HG03571 (cell line): ENCODE measurements around the gene MPPED2.

Experiments used
- ATAC-seq: cut with Tn5 transposase; IDR thresholded peaks from one replicate; pipeline ENCODE4 v1.9.1; 2021; ENCODE audit not compliant: unreplicated experiment

The MPPED2 gene

DNA sequence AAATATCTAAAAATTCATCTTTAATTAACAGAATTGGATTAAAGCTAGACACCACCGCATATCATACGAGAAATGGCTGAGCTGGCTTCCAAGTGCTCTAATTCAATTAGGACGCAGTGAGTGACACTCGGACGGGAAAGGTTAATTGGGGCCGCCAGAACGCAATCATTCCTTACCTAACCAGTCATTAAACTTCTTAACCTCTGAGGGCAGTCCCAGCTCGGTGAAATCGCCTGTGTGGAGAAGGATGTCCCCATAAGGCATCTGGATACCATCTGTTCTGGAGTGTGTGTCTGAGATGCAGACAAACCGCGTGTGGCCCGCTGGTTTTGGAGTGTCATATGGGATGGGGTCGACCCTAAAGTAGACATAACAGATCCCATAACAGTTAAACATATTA lies 50.3 kb downstream of the MPPED2 start:
- no peak for ATAC-seq

DNA sequence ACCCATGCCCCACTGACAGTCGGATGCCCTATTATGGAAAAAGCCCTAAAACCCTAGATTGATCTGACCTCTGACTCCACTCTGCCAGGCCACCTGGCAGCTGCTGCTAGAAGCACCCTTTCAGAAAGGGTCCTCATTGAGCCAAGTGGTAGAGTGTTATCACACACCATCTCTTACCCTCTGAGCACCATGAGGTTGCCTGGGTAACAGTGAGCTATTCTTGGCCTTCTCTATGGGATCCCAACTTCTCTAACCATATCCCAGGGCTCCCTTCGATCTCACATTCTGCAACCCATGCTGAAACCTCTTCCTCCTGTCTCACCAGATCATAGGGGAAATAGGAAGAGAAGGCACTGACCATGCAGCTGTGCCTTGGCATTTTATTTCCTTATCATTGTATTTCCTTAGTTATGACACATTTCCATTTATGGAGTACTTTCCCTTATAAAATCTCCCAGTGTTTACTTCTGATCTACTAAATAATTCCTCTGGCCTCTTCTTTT lies 52.7 kb downstream of the MPPED2 start:
- ATAC-seq = no peak

- ATAC-seq = no peak
Observed at GRCh38 chr11:30527566-30527965, 58.6 kb downstream of the MPPED2 start.

- ATAC-seq = no peak
Observed at GRCh38 chr11:30526558-30526957, 59.6 kb downstream of the MPPED2 start.

- ATAC-seq = no peak
Observed at GRCh38 chr11:30522536-30523243, 63.5 kb downstream of the MPPED2 start.

- ATAC-seq = no peak
Observed at GRCh38 chr11:30521297-30522071, 64.7 kb downstream of the MPPED2 start.

GRCh38 chr11:30513087-30513486 lies 73.1 kb downstream of the MPPED2 start:
- no peak for ATAC-seq

DNA sequence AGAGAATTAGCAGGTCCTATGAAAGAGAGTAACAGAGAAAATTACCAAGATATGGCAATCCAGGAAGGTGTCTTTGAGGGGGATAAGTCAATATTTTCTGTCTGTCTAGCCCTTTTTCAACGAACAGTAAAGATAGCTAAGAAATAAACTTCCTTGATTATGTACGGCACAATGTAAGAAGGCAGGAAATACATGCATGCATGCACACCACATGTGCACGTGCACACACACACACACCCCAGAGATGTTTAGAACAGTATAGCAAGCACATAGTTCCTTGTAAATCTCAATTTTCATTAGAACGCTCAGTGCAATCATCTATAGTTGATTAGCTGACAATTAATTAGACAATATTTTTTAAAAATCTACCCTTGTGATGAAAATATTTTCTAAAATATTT lies 74.7 kb downstream of the MPPED2 start:
- no peak for ATAC-seq

- ATAC-seq = no peak
Observed at GRCh38 chr11:30510750-30511149, 75.4 kb downstream of the MPPED2 start.

- ATAC-seq = no peak
Observed at GRCh38 chr11:30509364-30509763, 76.8 kb downstream of the MPPED2 start.

- ATAC-seq = no peak
Observed at GRCh38 chr11:30508594-30508993, 77.6 kb downstream of the MPPED2 start.

DNA sequence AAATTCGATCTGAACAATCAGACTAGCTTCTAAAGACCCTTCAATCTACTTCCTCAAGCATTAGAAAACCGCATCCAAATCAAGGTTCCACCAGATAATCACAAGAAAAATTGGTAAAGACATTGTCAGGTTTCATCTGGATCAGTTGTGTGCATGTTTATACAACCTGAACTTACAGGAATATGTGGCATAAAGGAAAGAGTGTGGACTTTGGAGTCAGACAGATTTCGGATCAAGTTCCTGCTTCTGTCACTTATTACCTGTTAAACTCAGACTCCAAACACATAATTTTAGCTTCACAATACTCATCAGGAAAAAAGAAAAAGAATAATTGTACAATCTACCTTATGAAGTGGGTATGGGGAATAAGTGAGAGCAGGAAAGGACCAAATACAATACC lies 80.5 kb downstream of the MPPED2 start:
- ATAC-seq = no peak

DNA sequence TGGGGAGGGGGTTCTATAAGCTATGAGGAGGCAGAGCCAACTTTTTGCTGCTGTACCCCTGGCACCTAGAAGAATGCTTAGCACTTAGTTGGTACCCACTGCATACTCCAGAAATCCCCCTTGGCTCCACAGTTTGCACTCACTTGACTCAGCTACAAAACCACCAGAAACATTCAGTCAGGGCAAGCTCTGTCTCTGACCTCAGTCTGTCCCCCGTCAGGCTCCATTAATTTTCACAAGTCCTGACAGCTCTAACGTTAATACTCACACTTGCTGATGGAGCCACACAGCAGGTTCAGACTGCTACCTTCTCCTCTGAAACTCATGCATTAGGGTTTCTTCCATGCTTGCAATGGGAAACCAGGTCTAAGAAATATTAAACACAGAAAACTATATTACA lies 81.7 kb downstream of the MPPED2 start:
- ATAC-seq = no peak

DNA sequence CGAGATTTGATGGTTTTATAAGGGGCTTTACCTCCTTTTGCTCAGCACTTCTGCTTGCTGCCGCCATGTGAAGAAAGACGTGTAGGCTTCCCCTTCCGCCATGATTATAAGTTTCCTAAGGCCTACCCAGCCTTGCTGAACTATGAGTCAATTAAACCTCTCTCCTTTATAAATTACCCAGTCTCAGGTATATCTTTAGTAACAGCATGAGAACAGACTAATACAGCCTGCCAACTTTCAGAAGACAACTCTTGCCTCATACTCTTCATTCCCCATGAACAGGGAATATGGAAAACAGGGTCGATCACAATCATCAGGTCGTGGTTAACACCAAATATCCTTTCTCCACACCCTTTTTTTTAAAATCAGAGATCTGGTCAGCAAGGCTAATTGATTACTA lies 83.0 kb downstream of the MPPED2 start:
- no peak for ATAC-seq

GRCh38 chr11:30502305-30502704 lies 83.8 kb downstream of the MPPED2 start:
- no peak for ATAC-seq

DNA sequence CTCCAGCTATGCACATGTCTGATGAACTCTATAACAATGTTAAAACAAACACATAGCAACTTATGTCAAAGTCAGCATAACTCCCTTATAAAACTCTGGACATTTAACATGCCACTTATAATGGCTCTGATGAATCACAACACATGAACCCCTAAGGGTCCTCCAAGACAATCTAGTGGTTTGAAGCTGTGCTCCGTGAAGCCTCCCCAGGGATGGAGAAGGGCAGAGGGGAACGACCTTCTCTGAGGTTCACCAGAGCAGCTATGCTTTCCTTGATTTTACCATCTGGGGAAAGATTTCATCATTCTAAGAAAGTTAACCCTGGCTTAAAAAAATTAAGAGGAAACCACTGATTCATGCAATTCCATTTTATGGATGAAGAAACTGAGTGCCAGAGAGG lies 84.4 kb downstream of the MPPED2 start:
- ATAC-seq = no peak

GRCh38 chr11:30499940-30500339 lies 86.2 kb downstream of the MPPED2 start:
- no peak for ATAC-seq

DNA sequence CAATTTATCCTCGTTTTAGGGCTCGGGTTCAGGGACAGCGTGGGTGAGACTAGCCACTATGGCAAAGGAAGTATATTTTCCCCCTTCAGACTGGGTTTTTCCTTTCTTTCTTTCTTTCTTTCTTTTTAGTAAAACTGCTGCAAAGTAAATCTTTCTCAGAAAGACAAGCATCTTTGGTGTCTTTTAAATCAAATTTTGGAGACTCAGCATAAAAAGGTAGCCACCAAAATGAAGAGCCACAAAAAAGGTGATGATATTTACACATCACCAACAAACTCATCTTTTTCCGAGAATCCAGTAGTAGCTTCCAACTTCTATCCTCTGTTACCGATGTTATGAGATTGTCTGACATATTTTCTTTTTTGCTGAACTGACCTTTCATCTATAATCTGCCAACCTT lies 88.6 kb downstream of the MPPED2 start:
- no peak for ATAC-seq

- ATAC-seq = no peak
Observed at GRCh38 chr11:30496935-30497334, 89.2 kb downstream of the MPPED2 start.

DNA sequence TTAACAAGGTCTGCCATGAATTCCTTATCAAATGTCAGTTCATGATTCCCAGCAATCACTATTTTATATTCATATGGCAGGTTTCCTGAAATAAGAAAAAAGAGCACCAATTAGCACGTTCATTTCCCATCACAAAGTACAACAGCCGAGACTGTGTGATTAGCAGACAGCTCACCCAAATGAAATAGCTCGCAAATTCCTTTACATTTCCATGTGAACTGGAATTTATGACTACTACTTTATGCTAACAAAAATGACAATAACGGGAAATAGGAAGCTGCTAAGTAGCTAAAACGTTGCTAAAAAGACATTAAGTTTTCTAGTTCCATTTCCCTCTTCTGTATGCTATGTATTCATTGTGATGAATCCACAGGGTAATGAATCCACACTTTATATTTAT lies 90.7 kb downstream of the MPPED2 start:
- no peak for ATAC-seq

- no peak for ATAC-seq
Observed at GRCh38 chr11:30489511-30489910, 96.6 kb downstream of the MPPED2 start.

- no peak for ATAC-seq
Observed at GRCh38 chr11:30489076-30489475, 97.1 kb downstream of the MPPED2 start.
